GM12878 (cell line): ENCODE measurements around the gene CDH7. TPM values are rescaled to one million over a fixed set of nuclear protein-coding genes. Genes with fewer than 3 reads are reported as not detected.

ENCODE experiments used
- ATAC-seq: fragments of 200-7000 bp; cut with Tn5 transposase; 3 replicates; pipeline ENCODE4 v1.9.1; 2020; ENCODE audit warnings: mild to moderate bottlenecking, moderate library complexity
- BruUV-seq: library from RNA; stranded (reverse); fragments of 400-500 nt; replicated peaks from 2 replicates; lab custom pipeline; 2021; lab: Mats Ljungman, UMichigan
- CTCF ChIA-PET: fragments of 300-600 bp; sonication (Branson Sonifier 250); formaldehyde crosslinking; extraction: SDS; loops from one replicate; lab custom pipeline; 2021; ENCODE audit warnings: inconsistent platforms; lab: Yijun Ruan, JAX
- POLR2A ChIA-PET: fragments of 350-600 bp; formaldehyde crosslinking; extraction: SDS; loops from one replicate; lab custom pipeline; 2021; ENCODE audit warnings: inconsistent platforms; lab: Charles Lee
- RAD21 ChIA-PET: fragments of 300-600 bp; sonication (Branson Sonifier 250); formaldehyde crosslinking; loops from one replicate; lab custom pipeline; 2023; ENCODE audit warnings: antibody characterized with exemption; ENCODE audit not compliant: unreplicated experiment; lab: Charles Lee
- SMC1A ChIA-PET: fragments of 300-600 bp; sonication (Branson Sonifier 250); formaldehyde crosslinking; loops from one replicate; lab custom pipeline; 2023; ENCODE audit not compliant: unreplicated experiment, uncharacterized antibody; lab: Charles Lee
- DNase-seq: peaks from one replicate; pipeline ENCODE4 v3.0.0-alpha.2; 2011; ENCODE audit warnings: low read depth, low spot score
- FAIRE-seq: peaks from 3 replicates; lab custom pipeline; 2011; peaks lifted over from hg19 to GRCh38; lab: Jason Lieb, UNC
- H2AFZ ChIP-seq: 2 replicates; pipeline ENCODE4 v1.6.0; 2011; ENCODE audit warnings: low read depth, low read length, control low read depth; ENCODE audit not compliant: control insufficient read depth
- H3K27ac ChIP-seq: 2 replicates; pipeline ENCODE4 v1.5.1; 2011; ENCODE audit warnings: control low read depth; ENCODE audit not compliant: control insufficient read depth, insufficient read depth
- H3K27me3 ChIP-seq, 2 experiments: replicated peaks in 1 of 2; 2 replicates each; pipeline versions ENCODE4 v1.6.0 to v1.6.1; 2011; ENCODE audit warnings: low read length in 1 of 2; ENCODE audit not compliant: control insufficient read depth in 2 of 2, insufficient read depth in 2 of 2
- H3K36me3 ChIP-seq, 2 experiments: 2 replicates each; pipeline ENCODE4 v1.5.1; 2011; ENCODE audit warnings: low read length in 1 of 2; ENCODE audit not compliant: control insufficient read depth in 2 of 2, insufficient read depth in 2 of 2
- H3K4me1 ChIP-seq: 2 replicates; pipeline ENCODE4 v1.6.1; 2011; ENCODE audit warnings: mild to moderate bottlenecking, low read length, moderate library complexity, mixed read lengths; ENCODE audit not compliant: control insufficient read depth, insufficient read depth
- H3K4me2 ChIP-seq: 2 replicates; pipeline ENCODE4 v1.6.0; 2011; ENCODE audit warnings: control low read depth; ENCODE audit not compliant: control insufficient read depth, insufficient read depth
- H3K4me3 ChIP-seq: fragments of 200-600 bp; sonication (generic); 2 replicates; pipeline ENCODE4 v1.5.1; 2016
- H3K79me2 ChIP-seq: 2 replicates; pipeline ENCODE4 v1.6.0; 2011; ENCODE audit warnings: low read length; ENCODE audit not compliant: control insufficient read depth, insufficient read depth
- H3K9ac ChIP-seq: 2 replicates; pipeline ENCODE4 v1.8.0; 2011; ENCODE audit warnings: low read length, control low read depth, mixed read lengths; ENCODE audit not compliant: control insufficient read depth, insufficient read depth
- H3K9me3 ChIP-seq: replicated peaks from 3 replicates; pipeline ENCODE4 v1.5.1; 2011; ENCODE audit warnings: mild to moderate bottlenecking, low read length; ENCODE audit not compliant: control insufficient read depth, insufficient read depth
- H4K20me1 ChIP-seq: 2 replicates; pipeline ENCODE4 v1.6.0; 2011; ENCODE audit not compliant: control insufficient read depth, insufficient read depth
- CREB1 ChIP-seq: IDR thresholded peaks from 2 replicates; pipeline ENCODE4 v1.6.1; 2012; ENCODE audit warnings: low read depth, mild to moderate bottlenecking, inconsistent platforms
- EED ChIP-seq: sonication (generic); IDR thresholded peaks from 2 replicates; pipeline ENCODE4 v1.6.1; 2016; ENCODE audit warnings: antibody characterized with exemption, low read depth
- FOS ChIP-seq: IDR thresholded peaks from 3 replicates; pipeline ENCODE4 v1.6.1; 2011; ENCODE audit warnings: borderline replicate concordance; ENCODE audit not compliant: insufficient read length; ENCODE audit errors: extremely low read depth
- NFYA ChIP-seq: IDR thresholded peaks from 2 replicates; pipeline ENCODE4 v1.6.1; 2011; ENCODE audit warnings: low read depth, mild to moderate bottlenecking, low read length, improper control_type of control experiment, borderline replicate concordance
- NR2F1 ChIP-seq: fragments of 450-650 bp; conservative IDR thresholded peaks from 2 replicates; pipeline ENCODE4 v1.6.1; 2017; ENCODE audit warnings: mild to moderate bottlenecking
- PAX5 ChIP-seq: IDR thresholded peaks from 2 replicates; pipeline ENCODE4 v1.6.1; 2011; ENCODE audit warnings: low read depth, low read length, borderline replicate concordance
- SIX5 ChIP-seq: IDR thresholded peaks from 2 replicates; pipeline ENCODE4 v1.6.1; 2011; ENCODE audit warnings: mild to moderate bottlenecking, low read depth, low read length, moderate library complexity; ENCODE audit not compliant: severe bottlenecking
- SMAD1 ChIP-seq: fragments of 450-650 bp; IDR thresholded peaks from 2 replicates; pipeline ENCODE4 v1.6.1; 2018; ENCODE audit warnings: mild to moderate bottlenecking, low read depth; ENCODE audit not compliant: partially characterized antibody
- SMC3 ChIP-seq: IDR thresholded peaks from 2 replicates; pipeline ENCODE4 v1.6.1; 2011; ENCODE audit warnings: low read length, improper control_type of control experiment, borderline replicate concordance
- SP1 ChIP-seq: IDR thresholded peaks from one replicate; pipeline ENCODE4 v1.6.1; 2011; ENCODE audit warnings: low read depth, low read length
- SPI1 ChIP-seq: IDR thresholded peaks from 2 replicates; pipeline ENCODE4 v1.6.1; 2011; ENCODE audit warnings: low read depth, mild to moderate bottlenecking, low read length, moderate library complexity, borderline replicate concordance; ENCODE audit not compliant: insufficient read depth
- TCF3 ChIP-seq: IDR thresholded peaks from 2 replicates; pipeline ENCODE4 v1.6.1; 2012; ENCODE audit warnings: low read depth, mild to moderate bottlenecking, low read length, borderline replicate concordance; ENCODE audit not compliant: insufficient read depth
- ZBED1 ChIP-seq: IDR thresholded peaks from 2 replicates; pipeline ENCODE4 v1.6.1; 2016; ENCODE audit warnings: borderline replicate concordance
- ZNF274 ChIP-seq: IDR thresholded peaks from one replicate; pipeline ENCODE4 v1.8.0; 2011; ENCODE audit not compliant: insufficient read length, insufficient read depth
- WGBS: methylation state at CpG from one replicate; pipeline ENCODE4 v1.1.6; 2016; ENCODE audit warnings: low lambda C conversion rate; ENCODE audit not compliant: insufficient replicate concordance, insufficient coverage; ENCODE audit errors: missing lambda C conversion rate; 5-methylcytosine and 5-hydroxymethylcytosine counted together
- in situ Hi-C: fragments of 300-500 bp; cut with MboI; formaldehyde crosslinking; loops from 9 replicates; pipeline ENCODE4 v1.14.3; 2018; ENCODE audit warnings: mixed read lengths
- intact Hi-C: fragments of 100-400 bp; cut with micrococcal nuclease; formaldehyde crosslinking; loops from one replicate; pipeline ENCODE4 v1.14.2; 2022; ENCODE audit not compliant: unreplicated experiment
- polyA plus RNA-seq, 11 experiments: library from polyadenylated mRNA; depleted of rRNA in 4 of 11; unstranded in 6 of 11; stranded (reverse) in 5 of 11; fragments of >200 nt; fragmentation: Nextera tagmentation in 4 of 11; fragmentation: Illumina TruSeq in 1 of 11; extraction: Ambion mirVana in 4 of 11; extraction: Trizol in 1 of 11; gene quantifications; 1 replicate in 1 of 11; 2 replicates in 10 of 11; pipeline versions ENCODE4 v1.2.1 to v1.2.3, GENCODE V29; 2011 to 2016; ENCODE audit warnings: inconsistent platforms in 2 of 11, missing spikeins in 2 of 11, low read depth in 1 of 11
- total RNA-seq, 4 experiments: library from RNA; depleted of rRNA in 3 of 4; stranded (reverse); fragments of >200 nt in 3 of 4; fragmentation: Illumina TruSeq in 1 of 4; extraction: Trizol in 1 of 4; gene quantifications; 2 replicates each; pipeline versions ENCODE4 v1.2.1 to v1.2.3, GENCODE V29; 2013 to 2021
- TF ChIP-seq, protein P1 (sequence below): fragments of 450-650 bp; IDR thresholded peaks from 2 replicates; pipeline ENCODE4 v1.6.1; 2016; ENCODE audit warnings: mild to moderate bottlenecking, moderate library complexity, borderline replicate concordance
- TF ChIP-seq, protein P2 (sequence below): fragments of 450-650 bp; IDR thresholded peaks from 2 replicates; pipeline ENCODE4 v1.6.1; 2017; ENCODE audit warnings: borderline replicate concordance

The CDH7 gene
- total and polyA plus RNA-seq, 10 of the 15 experiments (the other 5 are each of a cell fraction or from before 2014, with no cell fraction given): 0.03 TPM; not detected in 9

GRCh38 chr18:65749841-65750240, 971 bp upstream of the CDH7 start:
- DNase-seq (no peak), FAIRE-seq (no peak), ATAC-seq (no peak)
- H2AFZ ChIP-seq: no peak overlapping the region
- in situ Hi-C loops: no loop called here
- H3K27me3 ChIP-seq: peaks cover 0 to 2% of the 10 kb centered on the region in 2 experiments; a peak in 2 of 4 replicates
- ChIA-PET SMC1A (interaction anchor here (1.0 to 1.3 kb wide), 2 partner anchors 16 to 1340 kb away, joined by 3 read pairs; no protein-coding TSS in a partner anchor), POLR2A (no interaction called here), CTCF (interaction anchor here (0.6 kb wide), 1 partner anchor 1354 kb away, joined by 3 read pairs; no protein-coding TSS in a partner anchor), RAD21 (no interaction called here)
- H3K4me1 ChIP-seq: no peaks in the 10 kb centered on the region
- no peaks in the 10 kb centered on the region for H3K9me3 ChIP-seq
- no TSS peak for BruUV-seq
- 12% methylated on average over 8 of the region's 8 CpGs for WGBS
- H4K20me1 ChIP-seq: no peaks in the 10 kb centered on the region
- no peak overlapping the region for H3K4me2 ChIP-seq
- no peaks in the 10 kb centered on the region for H3K79me2 ChIP-seq
- TF ChIP-seq SP1 (no peak), PAX5 (no peak), TCF3 (no peak), SIX5 (no peak), NR2F1 (no peak), SMAD1 (no peak), ZNF274 (no peak), FOS (no peak), EED (no peak), SPI1 (no peak), SMC3 (no peak), ZBED1 (no peak), CREB1 (no peak), NFYA (no peak)
- TF ChIP-seq, protein P1, sequence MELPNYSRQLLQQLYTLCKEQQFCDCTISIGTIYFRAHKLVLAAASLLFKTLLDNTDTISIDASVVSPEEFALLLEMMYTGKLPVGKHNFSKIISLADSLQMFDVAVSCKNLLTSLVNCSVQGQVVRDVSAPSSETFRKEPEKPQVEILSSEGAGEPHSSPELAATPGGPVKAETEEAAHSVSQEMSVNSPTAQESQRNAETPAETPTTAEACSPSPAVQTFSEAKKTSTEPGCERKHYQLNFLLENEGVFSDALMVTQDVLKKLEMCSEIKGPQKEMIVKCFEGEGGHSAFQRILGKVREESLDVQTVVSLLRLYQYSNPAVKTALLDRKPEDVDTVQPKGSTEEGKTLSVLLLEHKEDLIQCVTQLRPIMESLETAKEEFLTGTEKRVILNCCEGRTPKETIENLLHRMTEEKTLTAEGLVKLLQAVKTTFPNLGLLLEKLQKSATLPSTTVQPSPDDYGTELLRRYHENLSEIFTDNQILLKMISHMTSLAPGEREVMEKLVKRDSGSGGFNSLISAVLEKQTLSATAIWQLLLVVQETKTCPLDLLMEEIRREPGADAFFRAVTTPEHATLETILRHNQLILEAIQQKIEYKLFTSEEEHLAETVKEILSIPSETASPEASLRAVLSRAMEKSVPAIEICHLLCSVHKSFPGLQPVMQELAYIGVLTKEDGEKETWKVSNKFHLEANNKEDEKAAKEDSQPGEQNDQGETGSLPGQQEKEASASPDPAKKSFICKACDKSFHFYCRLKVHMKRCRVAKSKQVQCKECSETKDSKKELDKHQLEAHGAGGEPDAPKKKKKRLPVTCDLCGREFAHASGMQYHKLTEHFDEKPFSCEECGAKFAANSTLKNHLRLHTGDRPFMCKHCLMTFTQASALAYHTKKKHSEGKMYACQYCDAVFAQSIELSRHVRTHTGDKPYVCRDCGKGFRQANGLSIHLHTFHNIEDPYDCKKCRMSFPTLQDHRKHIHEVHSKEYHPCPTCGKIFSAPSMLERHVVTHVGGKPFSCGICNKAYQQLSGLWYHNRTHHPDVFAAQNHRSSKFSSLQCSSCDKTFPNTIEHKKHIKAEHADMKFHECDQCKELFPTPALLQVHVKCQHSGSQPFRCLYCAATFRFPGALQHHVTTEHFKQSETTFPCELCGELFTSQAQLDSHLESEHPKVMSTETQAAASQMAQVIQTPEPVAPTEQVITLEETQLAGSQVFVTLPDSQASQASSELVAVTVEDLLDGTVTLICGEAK: no peak
- TF ChIP-seq, protein P2, sequence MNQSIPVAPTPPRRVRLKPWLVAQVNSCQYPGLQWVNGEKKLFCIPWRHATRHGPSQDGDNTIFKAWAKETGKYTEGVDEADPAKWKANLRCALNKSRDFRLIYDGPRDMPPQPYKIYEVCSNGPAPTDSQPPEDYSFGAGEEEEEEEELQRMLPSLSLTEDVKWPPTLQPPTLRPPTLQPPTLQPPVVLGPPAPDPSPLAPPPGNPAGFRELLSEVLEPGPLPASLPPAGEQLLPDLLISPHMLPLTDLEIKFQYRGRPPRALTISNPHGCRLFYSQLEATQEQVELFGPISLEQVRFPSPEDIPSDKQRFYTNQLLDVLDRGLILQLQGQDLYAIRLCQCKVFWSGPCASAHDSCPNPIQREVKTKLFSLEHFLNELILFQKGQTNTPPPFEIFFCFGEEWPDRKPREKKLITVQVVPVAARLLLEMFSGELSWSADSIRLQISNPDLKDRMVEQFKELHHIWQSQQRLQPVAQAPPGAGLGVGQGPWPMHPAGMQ: no peak
- H3K36me3 ChIP-seq: no peaks in the 10 kb centered on the region
- H3K9ac ChIP-seq: no peak overlapping the region
- H3K27ac ChIP-seq: no peak overlapping the region
- intact Hi-C loops: no loop called here
- no peak overlapping the region for H3K4me3 ChIP-seq
